IMR-90 (cell line): Measurements from ENCODE around the gene RAB11FIP3. TPM values are rescaled to one million over a fixed set of nuclear protein-coding genes. Genes with fewer than 3 reads are reported as not detected.

Experiments
- ATAC-seq: fragments of 200-7000 bp; cut with Tn5 transposase; 2 replicates; pipeline ENCODE4 v1.9.1; 2020; ENCODE audit warnings: low read depth, mild to moderate bottlenecking, moderate library complexity
- BruUV-seq: library from RNA; stranded (reverse); fragments of 400-500 nt; replicated peaks from 2 replicates; lab custom pipeline; 2021; lab: Mats Ljungman, UMichigan
- CTCF ChIA-PET: fragments of 300-600 bp; formaldehyde crosslinking; extraction: SDS; loops from one replicate; lab custom pipeline; 2021; ENCODE audit warnings: antibody characterized with exemption; lab: Yijun Ruan, JAX
- POLR2A ChIA-PET: fragments of 300-600 bp; sonication (Branson Sonifier 250); formaldehyde crosslinking; loops from one replicate; lab custom pipeline; 2022; ENCODE audit warnings: antibody characterized with exemption; ENCODE audit not compliant: unreplicated experiment; lab: Charles Lee
- DNase-seq: peaks from one replicate; pipeline ENCODE4 v3.0.0; 2013
- H2AFZ ChIP-seq: replicated peaks from 2 replicates; pipeline ENCODE3; 2013; ENCODE audit warnings: low read length, mild to moderate bottlenecking; ENCODE audit not compliant: poor library complexity
- H2AK5ac ChIP-seq: 2 replicates; pipeline ENCODE4 v1.6.1; 2013; ENCODE audit warnings: low read depth, low read length, inconsistent platforms
- H2AK9ac ChIP-seq: replicated peaks from 2 replicates; pipeline ENCODE3; 2013; ENCODE audit warnings: mild to moderate bottlenecking, low read depth, low read length, moderate library complexity; ENCODE audit not compliant: poor library complexity
- H2BK120ac ChIP-seq: 2 replicates; pipeline ENCODE4 v1.6.1; 2013; ENCODE audit warnings: low read depth, low read length, inconsistent platforms
- H2BK15ac ChIP-seq: 3 replicates; pipeline ENCODE4 v1.6.1; 2013; ENCODE audit warnings: low read depth, low read length, inconsistent platforms
- H2BK20ac ChIP-seq: 2 replicates; pipeline ENCODE4 v1.6.1; 2013; ENCODE audit warnings: low read depth, mild to moderate bottlenecking, inconsistent platforms, low read length, moderate library complexity
- H2BK5ac ChIP-seq: 2 replicates; pipeline ENCODE4 v1.6.1; 2013; ENCODE audit warnings: mild to moderate bottlenecking, low read depth, low read length, inconsistent platforms; ENCODE audit not compliant: poor library complexity, severe bottlenecking
- H3K14ac ChIP-seq: replicated peaks from 2 replicates; pipeline ENCODE4 v1.6.1; 2013; ENCODE audit warnings: low read depth, low read length, inconsistent platforms
- H3K18ac ChIP-seq: 2 replicates; pipeline ENCODE4 v1.6.1; 2013; ENCODE audit warnings: low read depth, low read length, control low read depth
- H3K23ac ChIP-seq: 2 replicates; pipeline ENCODE4 v1.6.1; 2013; ENCODE audit warnings: low read depth, low read length, inconsistent platforms
- H3K27ac ChIP-seq: 2 replicates; pipeline ENCODE4 v1.5.1; 2013; ENCODE audit warnings: mild to moderate bottlenecking, control low read depth, low read length; ENCODE audit not compliant: insufficient read depth
- H3K27me3 ChIP-seq: 2 replicates; pipeline ENCODE4 v1.6.1; 2013; ENCODE audit warnings: low read length; ENCODE audit not compliant: control insufficient read depth, insufficient read depth
- H3K36me3 ChIP-seq: 2 replicates; pipeline ENCODE4 v1.6.1; 2013; ENCODE audit warnings: low read length, mixed read lengths; ENCODE audit not compliant: control insufficient read depth, insufficient read depth
- H3K4ac ChIP-seq: 2 replicates; pipeline ENCODE4 v1.6.1; 2013; ENCODE audit warnings: low read depth, low read length, inconsistent platforms
- H3K4me1 ChIP-seq: 2 replicates; pipeline ENCODE4 v1.6.1; 2013; ENCODE audit warnings: low read length, mixed read lengths; ENCODE audit not compliant: control insufficient read depth, insufficient read depth
- H3K4me2 ChIP-seq: 2 replicates; pipeline ENCODE4 v1.6.1; 2013; ENCODE audit warnings: low read depth, mild to moderate bottlenecking, control low read depth, low read length, moderate library complexity
- H3K4me3 ChIP-seq: 2 replicates; pipeline ENCODE4 v1.5.1; 2013; ENCODE audit warnings: low read depth, mild to moderate bottlenecking, control low read depth, low read length, moderate library complexity; ENCODE audit not compliant: insufficient read depth
- H3K56ac ChIP-seq: 2 replicates; pipeline ENCODE4 v1.6.1; 2013; ENCODE audit warnings: low read length, inconsistent platforms; ENCODE audit not compliant: insufficient read depth; ENCODE audit errors: extremely low read depth
- H3K79me1 ChIP-seq, 2 experiments: 2 replicates each; pipeline ENCODE4 v1.6.1; 2013; ENCODE audit warnings: low read length in 2 of 2, inconsistent platforms in 1 of 2, low read depth in 1 of 2
- H3K9ac ChIP-seq: 2 replicates; pipeline ENCODE4 v1.6.1; 2013; ENCODE audit warnings: low read depth, low read length, control low read depth
- H3K9me1 ChIP-seq: 2 replicates; pipeline ENCODE4 v1.6.1; 2013; ENCODE audit warnings: low read length, inconsistent platforms; ENCODE audit not compliant: insufficient read depth
- H3K9me3 ChIP-seq: 2 replicates; pipeline ENCODE4 v1.6.1; 2013; ENCODE audit warnings: low read length; ENCODE audit not compliant: control insufficient read depth, insufficient read depth
- H4K20me1 ChIP-seq: 2 replicates; pipeline ENCODE4 v1.6.1; 2013; ENCODE audit warnings: low read length, inconsistent platforms; ENCODE audit not compliant: insufficient read depth
- H4K5ac ChIP-seq: 2 replicates; pipeline ENCODE4 v1.6.1; 2013; ENCODE audit warnings: mild to moderate bottlenecking, low read depth, low read length, control low read depth
- H4K8ac ChIP-seq, 2 experiments: 2 replicates each; pipeline ENCODE4 v1.6.1; 2013; ENCODE audit warnings: low read depth in 2 of 2, low read length in 2 of 2, control low read depth in 1 of 2, inconsistent platforms in 1 of 2
- H4K91ac ChIP-seq: 2 replicates; pipeline ENCODE4 v1.6.1; 2013; ENCODE audit warnings: low read depth, low read length, inconsistent platforms; ENCODE audit not compliant: insufficient read depth
- BHLHE40 ChIP-seq: fragments of 150-350 bp; IDR thresholded peaks from 2 replicates; pipeline ENCODE4 v1.6.1; 2016; ENCODE audit warnings: mild to moderate bottlenecking, low read depth, low read length
- CEBPB ChIP-seq: IDR thresholded peaks from 2 replicates; pipeline ENCODE4 v1.6.1; 2012; ENCODE audit warnings: low read depth, low read length, improper control_type of control experiment
- CHD1 ChIP-seq: IDR thresholded peaks from 2 replicates; pipeline ENCODE4 v1.6.1; 2012; ENCODE audit warnings: low read depth, low read length, improper control_type of control experiment
- CTCF ChIP-seq: conservative IDR thresholded peaks from 2 replicates; pipeline ENCODE4 v1.5.1; 2012; ENCODE audit warnings: mild to moderate bottlenecking, low read depth, low read length, improper control_type of control experiment
- ELK1 ChIP-seq: fragments of 150-350 bp; IDR thresholded peaks from 2 replicates; pipeline ENCODE4 v1.6.1; 2016; ENCODE audit warnings: low read depth, mild to moderate bottlenecking, low read length, moderate library complexity, borderline replicate concordance
- MAFK ChIP-seq: IDR thresholded peaks from 2 replicates; pipeline ENCODE4 v1.6.1; 2012; ENCODE audit warnings: low read depth, low read length, improper control_type of control experiment
- MAZ ChIP-seq: IDR thresholded peaks from 2 replicates; pipeline ENCODE4 v1.6.1; 2012; ENCODE audit warnings: low read depth, mild to moderate bottlenecking, low read length, improper control_type of control experiment, moderate library complexity, borderline replicate concordance
- MXI1 ChIP-seq: IDR thresholded peaks from 2 replicates; pipeline ENCODE4 v1.6.1; 2012; ENCODE audit warnings: low read depth, mild to moderate bottlenecking, low read length, moderate library complexity, borderline replicate concordance
- NFE2L2 ChIP-seq: fragments of 150-350 bp; IDR thresholded peaks from 2 replicates; pipeline ENCODE4 v1.6.1; 2016; ENCODE audit warnings: low read depth, mild to moderate bottlenecking, low read length
- POLR2A ChIP-seq: IDR thresholded peaks from 2 replicates; pipeline ENCODE4 v1.6.1; 2012; ENCODE audit warnings: mild to moderate bottlenecking, low read depth, low read length
- RAD21 ChIP-seq: IDR thresholded peaks from 2 replicates; pipeline ENCODE4 v1.6.1; 2012; ENCODE audit warnings: low read length, improper control_type of control experiment
- RCOR1 ChIP-seq: IDR thresholded peaks from 2 replicates; pipeline ENCODE4 v1.6.1; 2012; ENCODE audit warnings: mild to moderate bottlenecking, low read length, improper control_type of control experiment; ENCODE audit not compliant: insufficient replicate concordance
- RFX5 ChIP-seq: IDR thresholded peaks from 2 replicates; pipeline ENCODE4 v1.8.0; 2012; ENCODE audit warnings: low read depth, mild to moderate bottlenecking, low read length, moderate library complexity
- SMC3 ChIP-seq: fragments of 150-350 bp; IDR thresholded peaks from 2 replicates; pipeline ENCODE4 v1.6.1; 2016; ENCODE audit warnings: low read depth, mild to moderate bottlenecking, antibody characterized with exemption, low read length, moderate library complexity
- USF2 ChIP-seq: fragments of 150-350 bp; IDR thresholded peaks from 2 replicates; pipeline ENCODE4 v1.6.1; 2017; ENCODE audit warnings: mild to moderate bottlenecking, antibody characterized with exemption, low read length, low read depth
- WGBS, 2 experiments: methylation state at CpG; one replicate each; pipeline versions ENCODE4 v1.1.5 to v1.1.7; 2013; ENCODE audit warnings: missing lambda C conversion rate in 2 of 2; ENCODE audit not compliant: insufficient read length in 1 of 2; ENCODE audit errors: extremely low coverage in 2 of 2; 5-methylcytosine and 5-hydroxymethylcytosine counted together
- dilution Hi-C: fragments of 300-500 bp; cut with HindIII; formaldehyde crosslinking; loops from one replicate; pipeline ENCODE4 v1.14.3; 2018; ENCODE audit warnings: low sequenced_read_pairs; ENCODE audit not compliant: unreplicated experiment
- in situ Hi-C: fragments of 300-500 bp; cut with MboI; formaldehyde crosslinking; loops from 3 replicates; pipeline ENCODE4 v1.14.3; 2019; ENCODE audit warnings: low sequenced_read_pairs, inconsistent platforms, mixed read lengths
- intact Hi-C: fragments of 100-400 bp; cut with micrococcal nuclease; formaldehyde crosslinking; loops from 2 replicates; pipeline ENCODE4 v1.10.0; 2022
- polyA plus RNA-seq, 3 experiments: library from polyadenylated mRNA; depleted of rRNA; stranded (reverse); fragments of >200 nt; gene quantifications; 2 replicates each; pipeline ENCODE4 v1.2.3, GENCODE V29; 2012; ENCODE audit warnings: low replicate concordance in 1 of 3
- total RNA-seq: library from RNA; depleted of rRNA; stranded (reverse); fragments of >200 nt; gene quantifications from 2 replicates; pipeline ENCODE4 v1.2.3, GENCODE V29; 2012

RAB11FIP3 gene
- total and polyA plus RNA-seq, 2 of the 4 experiments (the other 2 are of a cell fraction) = 7.5 to 22.5 TPM

GRCh38 chr16:557463-558297 is 132.2 kb downstream of the RAB11FIP3 start:
- H2AK9ac ChIP-seq = peak overlapping the region; percentile 65
- dilution Hi-C loops (no loop called here), in situ Hi-C loops (no loop called here), intact Hi-C loops (no loop called here)
- peak overlapping the region; percentile 7 for H2AFZ ChIP-seq
- H3K9ac ChIP-seq = no peak overlapping the region
- H2BK120ac ChIP-seq = no peak overlapping the region
- no peak for ATAC-seq
- ChIA-PET POLR2A (no interaction called here), CTCF (no interaction called here)
- H3K14ac ChIP-seq = no peak overlapping the region
- no peak overlapping the region for H3K4ac ChIP-seq
- DNase-seq = no peak
- no peak overlapping the region for H2BK20ac ChIP-seq
- peaks cover 47% of the 10 kb centered on the region for H3K27me3 ChIP-seq
- 0 out of 2 replicates have a peak, but pooled peaks cover 3% of the 10 kb centered on the region for H3K4me1 ChIP-seq
- H2BK5ac ChIP-seq = no peak overlapping the region
- H3K27ac ChIP-seq = no peak overlapping the region
- no peak overlapping the region for H3K4me2 ChIP-seq
- peaks cover 9% of the 10 kb centered on the region; the same call in 1 of the 2 replicates for H4K20me1 ChIP-seq
- H3K56ac ChIP-seq = no peak overlapping the region
- no peak overlapping the region for H4K5ac ChIP-seq
- H3K4me3 ChIP-seq = no peak overlapping the region
- 82% methylated on average over 13 of the region's 23 CpGs; no CpG with 5 or more reads in 1 of the 2 experiments for WGBS, 2 experiments
- no peak overlapping the region for H2BK15ac ChIP-seq
- H3K18ac ChIP-seq = no peak overlapping the region
- no peaks in the 10 kb centered on the region; a peak in 1 of 4 replicates for H3K79me1 ChIP-seq
- no peak overlapping the region for H4K91ac ChIP-seq
- no peaks in the 10 kb centered on the region; the same call in 1 of the 2 replicates for H3K9me1 ChIP-seq
- no peak overlapping the region for H2AK5ac ChIP-seq
- BruUV-seq = no TSS peak
- no peaks in the 10 kb centered on the region for H3K9me3 ChIP-seq
- no peak overlapping the region for H3K23ac ChIP-seq
- peaks cover 3% of the 10 kb centered on the region; the same call in 1 of the 2 replicates for H3K36me3 ChIP-seq
- H4K8ac ChIP-seq = no peak overlapping the region
- TF ChIP-seq BHLHE40 (no peak), SMC3 (no peak), NFE2L2 (no peak), USF2 (no peak), RAD21 (no peak), CTCF (no peak), RCOR1 (no peak), CHD1 (no peak), ELK1 (no peak), MAFK (no peak), CEBPB (no peak), RFX5 (no peak), MXI1 (no peak), POLR2A (no peak), MAZ (no peak)
